ENCODE results near the gene AGAP1.

GRCh38 chr2:235833971-235834620, 340.3 kb downstream of the AGAP1 start:
- TF ChIP-seq CTCF (IDR thresholded peaks at IDR 0.05) (no peak), EZH2phosphoT487 (IDR thresholded peaks at IDR 0.05) (no peak), EZH2 (IDR thresholded peaks at IDR 0.05) (no peak)

Data from neural progenitor cell (in vitro differentiated cells).